ENCODE data around the gene PHACTR1.

Gene PHACTR1

GRCh38 chr6:12803486-12803885 is 86.9 kb downstream of the PHACTR1 start:
- DNase-seq: no peak

DNA sequence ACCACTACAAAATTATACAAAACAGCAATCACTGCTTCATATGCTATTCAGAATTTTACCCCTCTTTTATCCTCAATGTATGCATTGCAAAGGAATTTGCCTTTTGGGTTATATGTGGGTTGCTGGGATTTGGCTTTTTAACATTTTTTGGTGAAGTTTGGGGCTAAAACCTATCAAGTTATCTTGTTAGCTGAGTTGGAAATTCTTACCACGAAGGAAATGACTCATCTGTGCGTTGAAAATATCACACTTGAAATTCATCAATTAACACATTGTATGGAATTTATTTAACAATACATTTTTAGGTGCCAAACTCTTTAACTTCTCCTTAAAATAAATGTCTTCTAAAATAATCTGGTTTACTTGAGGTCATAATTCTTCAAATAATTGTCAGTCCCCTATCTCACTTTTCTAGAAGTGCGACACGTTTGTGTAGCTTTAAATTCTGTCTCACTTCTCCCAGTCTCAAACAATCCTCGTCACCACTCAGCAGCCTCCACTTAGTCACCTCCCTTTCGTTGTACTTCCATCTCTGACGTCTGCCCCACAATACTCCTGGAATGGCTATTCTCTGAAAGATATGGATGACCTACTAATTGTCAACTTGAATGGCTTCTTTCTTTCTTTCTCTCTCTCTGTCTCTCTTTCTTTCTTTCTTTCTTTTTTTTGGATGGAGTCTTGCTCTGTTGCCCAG is 88.5 kb downstream of the PHACTR1 start:
- DNase-seq: no peak

DNA sequence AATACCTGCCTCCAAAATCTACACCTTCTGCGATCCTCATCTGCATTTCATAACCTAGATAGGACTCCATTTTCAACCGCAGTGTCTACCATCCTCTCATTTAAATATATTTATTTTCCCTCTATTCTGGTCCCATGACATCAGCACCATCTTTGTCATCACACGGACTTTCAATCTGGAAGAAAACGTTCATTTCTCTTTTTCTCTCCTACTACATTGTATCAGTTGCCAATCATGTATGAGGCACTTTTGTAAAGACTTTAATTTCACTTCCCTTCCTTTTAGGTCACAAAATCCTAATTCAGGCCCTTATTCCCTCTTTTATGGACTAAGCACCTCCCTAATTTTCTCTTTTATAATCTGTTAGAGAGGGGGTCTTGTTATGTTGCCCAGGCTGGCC is 89.6 kb downstream of the PHACTR1 start:
- DNase-seq: no peak

- DNase-seq: no peak
Measured at GRCh38 chr6:12806796-12807195, 90.2 kb downstream of the PHACTR1 start.

DNA sequence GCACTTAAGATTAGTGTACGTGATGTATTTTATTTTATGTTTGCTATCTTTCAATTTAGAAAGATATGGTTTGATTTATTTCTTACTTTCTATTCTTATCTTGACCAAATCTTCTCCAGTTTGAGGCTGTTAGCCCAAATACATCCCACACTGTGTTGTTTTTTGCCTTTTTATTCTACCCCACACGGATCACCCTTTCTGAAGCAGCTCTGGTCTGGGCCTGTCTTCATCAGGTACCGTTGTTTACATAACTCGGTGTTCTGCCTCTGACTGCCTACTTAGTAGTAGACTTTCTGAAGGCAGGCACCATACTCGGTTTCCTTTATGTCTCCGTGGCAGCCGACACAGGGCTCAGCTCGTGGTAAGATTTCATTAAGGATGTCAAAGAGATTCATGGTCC is 95.0 kb downstream of the PHACTR1 start:
- no peak for DNase-seq

- no peak for DNase-seq
Measured at GRCh38 chr6:12813321-12813720, 96.8 kb downstream of the PHACTR1 start.

DNA sequence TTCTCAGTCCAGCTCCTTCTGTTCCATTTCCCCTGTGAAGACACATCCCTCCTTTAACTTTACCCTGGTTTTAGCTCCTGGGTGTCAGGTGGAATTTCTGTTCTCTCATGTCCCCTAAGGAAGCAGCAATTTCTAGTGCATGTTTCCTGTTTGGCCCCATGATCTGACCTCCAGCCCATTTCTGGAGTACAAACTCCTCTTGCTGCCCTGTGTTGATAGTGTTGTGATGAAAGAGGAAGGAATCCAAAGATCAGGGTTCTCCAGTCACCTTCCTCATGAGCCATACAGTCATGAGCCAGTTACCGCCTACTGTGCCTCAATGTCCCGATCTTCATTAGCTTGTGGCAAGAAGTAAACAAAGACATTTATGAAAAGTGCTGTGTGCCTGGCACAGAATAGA is 97.4 kb downstream of the PHACTR1 start:
- DNase-seq: no peak

- DNase-seq: no peak
Measured at GRCh38 chr6:12815089-12815488, 98.5 kb downstream of the PHACTR1 start.

GRCh38 chr6:12815884-12816600 is 99.5 kb downstream of the PHACTR1 start:
- DNase-seq: no peak

DNA sequence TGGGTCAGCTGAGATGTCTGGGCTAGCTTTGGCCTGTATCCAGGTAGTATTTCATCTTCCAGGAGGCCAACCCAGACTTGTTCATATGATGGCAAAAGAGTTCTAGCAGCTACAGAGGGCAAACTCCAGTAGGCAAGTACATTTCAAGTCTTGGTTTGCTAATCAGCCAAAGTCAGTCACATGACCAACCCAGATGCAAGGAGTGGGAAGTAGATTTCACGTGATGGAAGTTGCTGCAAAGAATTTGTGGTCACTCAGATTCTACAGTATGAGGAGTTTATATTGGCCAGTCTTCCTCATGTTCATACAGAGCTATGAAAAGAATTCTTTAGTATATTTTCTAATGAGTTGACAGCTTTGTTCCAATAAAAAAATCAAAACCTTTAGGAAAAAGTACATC is 101.8 kb downstream of the PHACTR1 start:
- DNase-seq: no peak

DNA sequence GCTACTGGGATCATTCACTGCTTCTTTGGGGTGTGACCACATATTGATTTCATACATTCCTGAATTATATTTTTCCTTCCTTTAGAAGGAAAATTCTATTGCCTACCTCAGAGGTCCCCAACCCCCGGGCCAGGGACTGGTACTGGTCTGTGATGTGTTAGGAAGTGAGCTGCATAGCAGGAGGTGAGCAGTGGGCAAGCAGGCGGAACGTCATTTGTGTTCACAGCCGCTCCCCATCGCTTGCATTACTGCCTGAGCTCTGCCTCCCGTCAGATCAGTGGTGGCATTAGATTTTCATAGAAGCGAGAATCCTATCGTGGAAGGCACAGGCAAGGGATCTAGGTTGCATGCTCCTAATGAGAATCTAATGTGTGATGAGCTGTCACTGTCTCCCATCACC is 107.3 kb downstream of the PHACTR1 start:
- DNase-seq: no peak

DNA sequence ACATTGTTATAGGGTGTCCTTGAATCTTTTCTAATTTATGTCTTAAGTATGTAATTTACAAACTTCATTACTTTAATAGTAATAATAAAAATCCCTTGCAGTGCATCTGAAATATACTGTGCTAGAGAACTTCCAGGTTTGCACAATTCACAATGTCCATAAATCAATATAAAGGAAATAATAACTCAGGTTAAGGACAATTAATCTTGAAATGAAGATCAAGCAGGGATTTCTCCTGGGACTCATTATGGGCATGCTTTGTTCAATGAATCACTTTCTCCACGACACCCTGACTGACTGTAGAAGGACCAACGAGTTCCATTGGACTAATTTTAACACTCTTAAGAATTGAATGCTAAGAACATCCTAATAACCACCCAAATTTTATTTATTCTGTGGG is 110.0 kb downstream of the PHACTR1 start:
- DNase-seq: no peak

GRCh38 chr6:12827921-12828320 is 111.4 kb downstream of the PHACTR1 start:
- no peak for DNase-seq

GRCh38 chr6:12832226-12832735 is 115.7 kb downstream of the PHACTR1 start:
- no peak for DNase-seq

DNA sequence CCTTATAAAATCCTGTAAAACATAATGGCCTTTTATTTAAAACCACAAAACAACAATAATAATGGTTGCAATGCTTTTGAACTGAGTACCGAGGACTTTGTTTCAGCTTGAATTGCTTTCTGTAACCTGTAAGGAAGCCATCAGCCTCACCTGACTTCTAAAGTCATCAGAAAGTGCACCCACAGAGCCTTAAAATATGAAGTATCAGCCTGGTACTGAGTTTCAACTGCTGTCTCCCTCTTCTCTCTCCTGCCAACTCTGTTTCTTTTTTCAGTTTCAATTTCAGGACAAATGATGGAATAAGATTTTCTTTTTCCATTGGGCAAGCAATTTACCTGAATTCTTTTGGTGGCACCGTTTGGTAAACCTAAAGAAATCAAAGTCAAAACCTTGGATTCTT is 119.4 kb downstream of the PHACTR1 start:
- DNase-seq: no peak

- no peak for DNase-seq
Measured at GRCh38 chr6:12841619-12842018, 125.1 kb downstream of the PHACTR1 start.

- no peak for DNase-seq
Measured at GRCh38 chr6:12842114-12842513, 125.5 kb downstream of the PHACTR1 start.

DNA sequence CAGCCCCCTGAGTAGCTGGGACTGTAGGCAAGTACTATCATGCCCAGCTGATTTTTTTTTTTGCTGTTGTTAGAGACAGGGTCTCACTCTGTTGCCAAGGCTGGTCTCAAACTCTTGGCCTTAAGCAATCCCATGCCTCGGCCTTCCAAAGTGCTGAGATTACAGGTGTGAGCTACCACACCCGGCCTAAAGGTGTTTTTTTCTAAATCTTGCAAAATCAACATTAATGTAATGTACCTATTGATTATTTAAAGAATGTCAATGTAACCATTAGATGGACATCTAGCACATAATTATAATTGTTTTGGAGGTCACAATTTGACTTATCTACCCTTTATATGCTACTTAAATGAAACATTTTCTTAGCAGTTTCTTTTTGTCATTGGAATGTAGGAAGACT is 126.1 kb downstream of the PHACTR1 start:
- DNase-seq: no peak

DNA sequence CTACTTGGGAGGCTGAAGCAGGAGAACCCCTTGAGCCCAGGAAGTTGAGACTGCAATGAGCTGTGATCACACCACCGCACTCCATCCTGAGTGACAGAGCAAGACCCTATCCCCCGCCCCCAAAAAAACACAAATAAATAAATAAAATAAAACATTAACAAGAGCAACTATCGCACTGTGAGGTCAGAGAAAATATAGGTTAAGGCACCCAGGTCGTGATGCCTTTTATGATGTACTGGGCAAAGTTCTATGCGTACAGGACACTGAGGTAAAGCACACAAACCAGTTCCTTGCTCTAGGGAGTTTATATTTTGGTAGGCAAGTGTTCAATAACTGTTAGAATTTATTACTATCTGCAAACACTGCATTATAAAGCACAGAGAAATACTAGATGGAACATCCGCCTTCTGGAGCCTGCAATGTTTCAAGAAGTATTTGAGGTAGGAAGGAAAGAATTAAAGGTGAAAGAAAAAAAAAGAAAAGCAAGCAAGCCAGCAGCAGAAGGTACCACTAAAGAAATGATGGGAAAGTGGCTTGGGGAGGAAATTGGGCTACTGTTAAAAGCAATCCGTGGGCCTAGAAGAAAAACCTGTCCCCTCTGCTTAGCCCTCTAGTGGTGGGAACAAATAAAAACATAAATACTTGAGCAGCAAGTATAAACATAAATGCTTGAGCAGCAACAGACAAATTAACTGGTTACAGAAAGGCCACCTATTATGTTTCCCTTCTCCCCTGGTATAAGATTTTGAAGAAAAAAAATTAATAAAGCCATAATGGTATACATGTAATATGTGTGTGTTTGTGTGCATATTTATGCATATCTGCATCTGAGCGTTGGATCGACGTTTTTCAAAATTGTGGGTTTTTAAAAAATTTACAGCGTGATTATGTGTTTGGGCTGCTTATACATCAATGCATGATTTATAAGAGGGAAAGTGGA is 128.0 kb downstream of the PHACTR1 start:
- no peak for DNase-seq

- no peak for DNase-seq
Measured at GRCh38 chr6:12845224-12846004, 128.8 kb downstream of the PHACTR1 start.

GRCh38 chr6:12848964-12849808 is 132.6 kb downstream of the PHACTR1 start:
- no peak for DNase-seq

- DNase-seq: no peak
Measured at GRCh38 chr6:12849809-12850198, 133.2 kb downstream of the PHACTR1 start.

All from CD4-positive, alpha-beta T cell treated with Interleukin-17A for 1 hour (primary cell).